Stimulated activated CD8-positive, alpha-beta memory T cell treated with anti-CD3 and anti-CD28 coated beads, Interleukin-4, amount 100 ng/mL, for 4 hours (primary cell): ENCODE results near the gene TECPR2.

Experiments
- DNase-seq, 2 donors: peaks; one replicate each; pipeline ENCODE4 v3.0.0-alpha.2; 2020; ENCODE audit warnings: low read depth in 2 of 2, low spot score in 1 of 2

The TECPR2 gene

DNA sequence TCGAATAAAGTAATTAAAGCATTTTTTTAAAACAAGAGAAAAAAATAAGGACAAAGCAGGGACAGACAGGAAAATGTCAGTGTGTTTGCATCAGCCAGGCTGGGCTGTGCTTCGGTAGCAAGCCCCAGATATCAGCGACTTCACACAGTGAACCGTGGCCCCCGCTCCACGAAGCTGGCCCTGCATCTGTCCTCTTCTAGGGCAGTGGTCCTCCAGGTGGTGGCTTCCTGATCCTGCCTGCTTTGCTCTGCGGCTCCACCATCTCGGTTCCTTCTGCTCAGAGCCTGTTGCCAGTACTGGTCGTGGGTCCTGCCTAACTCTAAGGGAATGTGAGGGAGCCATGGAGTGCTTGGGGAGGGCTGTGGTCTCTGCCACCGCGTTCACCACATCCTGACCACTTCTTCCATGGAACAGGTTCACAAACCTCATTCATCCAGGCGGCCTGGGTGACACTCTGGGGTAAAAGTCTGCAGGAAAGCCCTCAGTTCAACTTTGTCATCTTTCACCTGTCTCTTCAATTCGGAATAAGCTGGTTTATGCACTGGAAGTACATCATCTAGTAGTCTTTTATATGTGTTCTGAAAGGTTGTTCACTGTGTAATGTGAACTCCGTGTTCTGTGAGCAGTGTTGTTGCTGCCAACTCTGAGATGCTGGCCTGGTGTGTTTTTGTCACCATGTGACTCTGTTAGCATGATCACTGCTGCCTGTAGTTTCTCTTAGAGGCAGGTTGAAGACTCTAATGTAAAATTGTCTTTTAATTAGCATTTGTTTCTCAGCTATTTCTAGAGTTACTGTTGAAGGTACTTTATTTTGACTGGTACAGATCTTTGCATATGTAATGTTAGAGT, 99.0 kb downstream of the TECPR2 start:
- no peak for DNase-seq

DNA sequence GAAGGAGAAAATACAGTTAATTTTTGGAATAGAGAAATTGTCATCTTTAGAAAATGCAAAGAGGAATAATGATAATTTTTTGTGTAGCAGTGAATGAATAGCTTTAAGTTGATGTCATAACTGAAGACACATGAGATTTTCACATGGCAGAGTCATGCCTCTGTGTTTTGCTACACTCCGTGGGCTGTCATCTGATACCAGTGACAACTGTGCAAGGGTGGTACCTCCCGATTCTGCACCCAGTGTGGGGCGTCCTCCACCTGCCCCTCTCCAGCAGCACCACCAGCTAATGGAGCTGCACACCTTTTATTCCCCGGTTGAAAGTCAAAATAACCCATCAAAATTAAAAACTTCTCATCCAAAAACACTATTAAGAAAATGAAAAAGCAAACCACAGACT, 99.7 kb downstream of the TECPR2 start:
- no peak for DNase-seq

DNA sequence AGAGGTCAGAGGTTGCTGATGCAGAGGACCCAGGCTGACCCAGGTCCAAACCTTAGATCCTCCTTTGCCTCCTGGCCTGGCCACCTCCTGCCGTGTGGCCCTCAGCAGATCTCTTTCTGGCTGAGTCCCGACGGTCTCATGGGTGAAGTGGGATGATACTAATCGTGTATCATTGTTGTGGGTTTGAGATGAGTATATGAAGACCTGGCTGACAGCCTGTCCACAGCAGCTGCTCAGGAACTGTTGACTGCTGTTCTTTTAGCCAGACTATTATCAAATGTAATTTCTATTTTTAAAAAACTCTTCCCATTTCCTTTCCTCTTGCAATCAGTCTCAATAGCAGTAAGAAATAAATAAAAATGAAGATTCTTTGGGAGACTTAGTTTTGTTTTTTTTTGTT, 101.3 kb downstream of the TECPR2 start:
- no peak for DNase-seq

DNA sequence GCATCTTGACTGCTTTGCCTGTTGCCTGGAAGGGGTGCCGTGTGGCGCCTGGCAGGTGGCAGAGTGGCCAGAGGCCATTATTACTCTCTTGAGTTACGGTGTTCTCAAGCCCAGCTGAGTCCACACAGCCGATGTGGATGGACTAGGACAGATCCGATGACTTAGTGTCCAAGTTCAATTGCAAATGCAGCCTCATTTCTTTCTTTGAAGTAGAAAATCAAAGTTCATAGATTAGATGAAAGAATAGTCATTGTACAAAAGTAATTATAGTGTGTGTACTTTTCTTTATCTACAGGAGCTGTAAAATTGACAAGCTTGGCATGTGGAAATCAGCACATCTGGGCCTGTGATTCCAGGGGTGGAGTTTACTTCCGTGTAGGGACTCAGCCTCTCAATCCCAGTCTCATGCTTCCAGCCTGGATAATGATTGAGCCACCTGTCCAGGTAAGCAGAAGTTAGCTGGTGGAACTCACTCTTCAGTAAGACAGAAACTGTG, 102.2 kb downstream of the TECPR2 start:
- no peak for DNase-seq

DNA sequence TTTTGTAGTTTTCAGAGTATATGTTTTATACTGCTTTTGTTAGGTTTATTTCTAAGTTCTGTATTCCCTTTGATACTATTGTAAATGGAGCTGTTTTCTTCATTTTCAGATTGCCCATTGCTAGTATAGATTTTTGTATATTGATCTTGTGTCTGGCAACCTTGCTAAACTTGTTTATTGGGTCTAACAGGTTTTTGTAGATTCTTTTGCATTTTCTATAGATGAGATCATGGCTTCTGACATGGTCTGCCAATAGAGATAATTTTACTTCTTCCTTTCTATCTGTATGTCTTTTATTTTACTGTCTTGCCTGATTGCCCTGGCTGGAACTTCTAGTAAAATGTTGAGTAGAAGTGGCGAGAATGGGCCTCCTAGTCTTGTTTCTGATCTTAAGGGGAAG, 106.5 kb downstream of the TECPR2 start:
- no peak for DNase-seq

DNA sequence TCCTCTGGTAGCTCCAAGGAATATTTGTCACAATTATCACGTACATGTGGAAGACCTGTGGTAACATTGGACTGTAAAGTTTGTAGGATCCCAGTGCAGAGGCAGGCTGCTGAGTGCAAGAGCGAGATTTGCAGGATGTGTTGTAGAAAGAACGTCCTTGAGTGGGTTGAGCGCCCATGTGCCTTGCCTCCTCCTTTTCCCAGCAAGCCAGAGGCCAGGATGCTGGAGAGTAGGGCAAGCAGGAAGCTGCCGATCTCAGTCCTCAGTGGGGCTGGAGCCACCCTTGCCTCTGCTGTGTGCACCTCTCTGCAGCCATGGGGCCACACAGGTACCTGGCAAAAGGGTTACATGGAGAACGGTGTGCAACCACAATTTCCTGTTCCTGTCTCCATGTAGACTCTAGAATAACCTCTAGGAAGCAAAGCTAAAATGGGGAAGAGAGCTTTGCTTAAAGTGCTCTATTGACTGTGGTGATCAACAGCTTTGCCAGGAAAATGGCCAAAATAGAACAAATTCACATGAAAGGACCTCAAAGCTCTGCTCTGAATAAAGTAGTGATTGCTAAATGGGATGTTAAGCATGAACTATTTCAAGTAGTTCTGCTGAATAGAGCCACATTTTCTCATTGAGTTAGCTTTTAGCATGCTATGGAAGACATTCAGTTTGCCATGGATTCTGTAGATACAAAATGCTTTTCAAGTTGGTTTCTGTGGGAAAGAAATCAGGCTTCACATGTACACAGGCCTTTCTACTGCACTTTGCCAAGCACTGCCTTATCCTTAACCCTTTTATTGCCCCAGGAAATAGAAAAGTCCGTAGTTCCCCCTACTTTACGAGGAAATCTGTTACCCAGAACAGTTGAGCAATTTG, 109.4 kb downstream of the TECPR2 start:
- no peak for DNase-seq

DNA sequence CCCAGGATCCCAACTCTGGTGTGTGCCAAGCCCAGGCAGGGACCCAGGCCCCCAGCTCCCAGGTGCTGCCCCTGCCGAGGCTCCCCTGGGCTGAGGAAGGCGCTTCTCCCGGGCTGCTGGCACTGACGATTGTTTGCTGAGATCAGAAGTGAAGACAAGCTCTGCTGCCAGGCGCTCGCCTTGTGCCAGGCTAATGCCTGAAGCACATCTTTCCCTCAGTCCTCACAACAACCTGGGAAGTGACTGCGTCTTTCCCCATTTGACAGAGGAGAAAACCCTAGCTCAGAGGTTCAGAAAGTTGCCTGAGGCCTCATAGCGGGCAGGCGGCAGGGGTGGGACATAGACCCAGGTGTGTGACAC, 110.0 kb downstream of the TECPR2 start:
- DNase-seq, result no peak

DNA sequence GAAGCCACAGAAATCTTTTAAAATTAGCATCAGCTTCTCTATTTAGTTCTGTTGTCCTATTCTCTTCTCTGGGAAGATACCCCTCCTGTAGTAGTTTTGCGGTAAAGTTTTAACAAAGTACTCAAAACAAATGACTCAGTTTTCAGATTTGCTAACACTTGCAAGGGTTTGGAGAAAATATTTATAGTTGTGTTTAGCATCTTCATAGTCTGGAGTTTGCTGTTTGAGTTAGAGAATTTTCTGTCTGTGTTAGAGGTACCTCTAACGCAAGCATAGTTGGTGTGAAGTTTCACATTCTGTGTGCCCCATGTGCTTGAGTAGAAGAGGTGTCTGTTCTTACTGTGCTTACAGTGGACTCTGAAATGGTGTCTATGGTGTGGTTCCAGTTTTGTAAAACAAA, 110.8 kb downstream of the TECPR2 start:
- DNase-seq, result no peak

DNA sequence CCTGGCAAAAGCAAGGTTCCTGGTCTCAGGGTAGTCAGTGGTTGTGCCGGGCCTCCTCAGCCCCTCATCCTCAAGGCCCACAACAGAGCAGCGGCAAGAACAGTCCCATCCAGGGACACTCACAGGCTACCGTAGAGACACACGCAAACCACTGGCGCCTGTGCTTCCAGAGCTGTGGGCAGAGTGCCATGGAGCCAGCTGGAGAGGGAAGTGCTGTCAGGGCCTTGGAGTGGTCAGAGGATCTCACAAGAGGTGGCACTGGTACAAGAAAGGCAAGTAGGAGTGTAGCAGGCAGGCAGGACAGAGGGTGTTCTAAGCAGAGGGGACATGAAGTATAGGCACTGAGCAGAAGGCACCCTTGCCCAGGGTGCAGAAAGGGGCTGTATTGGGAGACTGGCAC, 112.2 kb downstream of the TECPR2 start:
- DNase-seq, result no peak

DNA sequence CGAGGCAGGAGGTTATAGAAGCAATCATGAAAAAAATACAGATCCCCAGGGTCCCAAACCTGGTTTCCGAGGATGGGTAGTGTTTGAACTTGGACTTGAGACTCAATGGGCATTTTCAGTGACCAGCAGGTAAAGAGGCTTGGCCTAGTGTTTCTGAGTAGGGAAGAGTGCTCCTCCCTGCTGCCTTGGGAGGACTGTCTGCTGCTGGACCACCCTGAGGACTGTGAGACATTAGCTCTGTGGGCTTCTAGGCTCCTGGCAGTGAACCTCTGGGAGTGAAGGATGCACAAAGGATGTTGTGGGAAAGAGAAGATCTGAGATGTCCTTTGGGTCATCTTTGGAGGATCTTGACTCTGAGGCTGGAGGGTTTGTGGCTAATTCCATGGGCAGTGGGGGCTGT, 116.4 kb downstream of the TECPR2 start:
- DNase-seq, result no peak

DNA sequence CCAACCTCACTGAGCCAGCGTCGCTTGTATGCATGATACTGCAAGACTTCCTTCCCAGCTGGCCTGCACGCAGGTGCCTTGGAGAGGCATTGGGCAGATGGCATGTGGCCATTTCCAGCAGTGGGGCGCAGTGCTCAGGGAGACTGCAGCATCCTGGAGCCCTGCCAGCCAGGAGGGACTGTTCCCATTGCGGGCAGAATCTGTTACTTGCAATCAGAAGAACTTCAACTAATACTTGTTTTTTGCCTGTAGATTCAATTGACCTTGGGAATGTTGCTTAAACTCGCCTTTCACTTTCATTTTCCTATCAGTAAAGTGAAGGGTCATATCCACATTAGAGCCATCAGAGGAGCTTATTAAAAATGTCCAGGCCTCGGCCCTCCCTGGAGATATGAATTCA, 117.0 kb downstream of the TECPR2 start:
- DNase-seq, result no peak

DNA sequence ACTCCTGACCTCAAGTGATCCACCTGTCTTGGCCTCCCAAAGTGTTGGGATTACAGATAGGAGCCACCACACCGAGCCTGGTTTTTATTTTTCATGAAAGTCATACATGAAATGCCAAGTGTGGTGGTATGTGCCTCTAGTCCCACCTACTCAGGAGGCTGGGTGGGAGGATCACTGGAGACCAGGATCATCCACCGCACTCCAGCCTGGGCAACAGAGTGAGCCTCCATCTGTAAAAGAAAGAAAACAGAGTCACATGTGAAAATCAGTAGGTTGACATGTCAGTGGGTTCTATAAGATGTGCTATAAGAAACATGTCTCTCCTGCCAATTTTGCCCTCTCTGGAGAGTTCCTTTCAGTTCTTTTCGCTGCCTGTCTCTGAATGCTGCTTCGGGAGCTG, 118.6 kb downstream of the TECPR2 start:
- no peak for DNase-seq

DNA sequence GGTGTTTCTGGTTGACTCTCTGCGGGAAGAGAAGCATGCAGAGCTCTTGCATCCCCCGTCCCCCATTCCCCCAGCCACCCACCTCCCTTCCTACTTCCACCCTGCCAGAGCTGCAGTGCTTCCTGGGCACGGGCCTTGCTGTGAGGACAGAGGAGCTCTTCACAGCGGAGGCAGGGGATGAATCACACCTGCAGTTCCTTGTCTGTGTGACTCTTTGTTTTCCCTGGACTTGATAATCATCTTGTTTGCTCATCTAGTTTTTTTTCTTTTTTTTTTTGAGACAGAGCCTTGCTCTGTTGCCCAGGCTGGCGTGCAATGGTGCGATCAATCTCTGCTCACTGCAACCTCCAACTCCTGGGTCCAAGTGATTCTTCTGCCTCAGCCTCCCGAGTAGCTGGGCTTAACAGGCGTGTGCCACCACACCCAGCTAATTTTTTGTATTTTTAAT, 119.1 kb downstream of the TECPR2 start:
- no peak for DNase-seq

DNA sequence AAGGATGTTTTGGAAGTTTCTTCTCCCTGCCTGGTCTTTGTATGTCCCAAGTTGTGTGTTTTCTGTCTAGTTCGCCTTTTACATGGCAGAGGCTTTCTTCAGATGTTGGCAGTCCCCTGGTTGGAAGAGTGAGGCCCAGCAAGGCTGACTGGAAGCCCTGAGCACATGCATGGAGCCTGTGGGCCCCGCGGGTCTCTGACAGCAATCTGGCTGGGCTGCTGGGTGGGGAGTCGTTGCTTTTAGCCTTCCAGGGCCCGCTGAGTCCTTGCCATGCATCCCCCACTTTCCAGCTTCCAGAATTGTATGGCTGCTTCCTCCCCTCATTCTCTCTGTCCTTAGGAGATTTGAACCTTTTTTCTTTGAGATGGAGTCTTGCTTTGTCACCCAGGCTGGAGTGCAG, 121.6 kb downstream of the TECPR2 start:
- no peak for DNase-seq

DNA sequence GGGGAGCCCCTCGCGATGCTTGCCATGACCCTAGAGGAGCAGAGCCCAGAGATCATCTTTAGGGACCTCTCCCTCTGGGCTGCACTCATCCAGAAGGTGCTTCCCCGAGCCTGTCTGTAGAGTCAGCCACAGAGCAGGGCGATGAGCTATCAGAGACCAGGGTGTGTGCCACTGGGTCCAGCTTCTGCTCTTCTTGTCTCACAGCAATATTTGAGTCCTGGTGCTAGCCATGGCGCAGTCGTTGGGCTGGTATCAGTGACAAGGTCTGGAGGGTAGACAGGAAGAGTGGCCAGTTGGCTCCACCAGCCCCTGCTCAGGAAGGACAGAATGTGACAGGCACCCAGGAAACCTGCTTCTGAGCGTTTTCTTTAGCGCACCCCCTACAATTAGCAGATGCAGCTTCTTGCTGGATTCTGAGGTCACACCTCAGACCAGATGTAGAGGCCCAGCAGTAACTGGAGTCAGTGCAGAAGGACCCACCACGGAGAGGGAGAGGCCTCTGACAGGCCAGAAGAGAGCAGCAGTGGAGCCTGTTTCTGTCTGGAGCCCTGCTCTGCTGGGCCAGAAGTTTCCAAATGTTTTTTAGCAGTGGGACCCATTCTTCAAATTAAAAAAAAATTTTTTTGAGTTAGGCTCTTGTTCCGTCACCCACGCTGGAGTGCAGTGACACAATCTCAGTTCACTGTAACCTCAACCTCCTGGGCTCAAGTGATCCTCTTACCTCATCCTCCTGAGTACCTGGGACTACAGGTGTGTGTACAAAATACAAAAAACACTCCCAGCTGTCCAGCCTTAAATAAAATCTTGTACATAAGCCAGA, 123.2 kb downstream of the TECPR2 start:
- DNase-seq, result no peak

DNA sequence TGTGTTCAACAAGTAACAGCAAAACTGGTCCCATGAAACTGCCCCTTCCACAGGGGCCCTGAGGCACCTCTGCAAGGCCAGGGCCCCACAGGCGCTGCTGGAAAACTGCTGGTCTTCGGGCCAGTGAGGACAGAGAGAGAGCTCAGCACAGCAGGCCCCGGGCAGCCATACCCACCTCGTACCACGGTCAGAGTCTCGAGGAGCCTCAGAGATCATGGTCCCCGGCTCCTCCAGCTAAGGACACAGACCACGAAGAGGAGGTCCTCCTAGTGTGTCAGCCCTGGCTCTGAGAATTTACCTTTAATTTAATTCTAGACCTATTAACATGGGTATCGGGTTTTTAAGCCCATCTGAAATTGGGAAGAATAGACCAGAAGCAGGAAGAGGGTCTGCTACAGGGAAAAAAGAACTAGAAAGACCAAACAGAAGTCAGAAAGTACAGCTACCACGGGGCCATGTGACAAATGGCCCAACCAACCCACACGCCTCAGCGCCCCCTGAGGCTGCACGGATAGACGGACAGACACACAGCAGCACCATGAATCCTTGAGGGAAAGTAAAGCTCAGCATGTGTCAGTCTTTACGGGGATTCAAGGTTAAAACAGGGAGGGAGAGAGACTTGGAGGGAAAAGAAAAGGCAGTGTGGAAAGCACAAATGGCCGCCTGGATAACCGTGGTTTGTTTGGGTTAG, 123.9 kb downstream of the TECPR2 start:
- DNase-seq, result no peak

DNA sequence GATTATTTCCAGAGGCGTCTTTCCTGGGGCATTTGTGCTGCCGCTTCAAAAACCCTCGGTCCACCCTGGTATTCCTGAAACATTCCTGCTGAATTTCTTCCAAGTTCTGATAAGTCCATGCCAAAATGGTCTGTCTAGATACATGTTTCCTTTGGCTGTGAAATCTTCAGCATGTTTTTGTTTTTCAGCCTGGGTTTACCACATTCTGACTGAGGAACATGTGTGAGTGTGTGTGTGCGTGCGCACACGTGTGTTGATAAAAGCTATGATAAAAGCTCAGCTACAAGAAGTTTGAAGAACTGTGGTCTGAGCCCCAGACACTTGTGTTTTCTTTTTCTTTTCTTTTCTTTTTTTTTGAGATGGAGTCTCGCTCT, 124.5 kb downstream of the TECPR2 start:
- no peak for DNase-seq

DNA sequence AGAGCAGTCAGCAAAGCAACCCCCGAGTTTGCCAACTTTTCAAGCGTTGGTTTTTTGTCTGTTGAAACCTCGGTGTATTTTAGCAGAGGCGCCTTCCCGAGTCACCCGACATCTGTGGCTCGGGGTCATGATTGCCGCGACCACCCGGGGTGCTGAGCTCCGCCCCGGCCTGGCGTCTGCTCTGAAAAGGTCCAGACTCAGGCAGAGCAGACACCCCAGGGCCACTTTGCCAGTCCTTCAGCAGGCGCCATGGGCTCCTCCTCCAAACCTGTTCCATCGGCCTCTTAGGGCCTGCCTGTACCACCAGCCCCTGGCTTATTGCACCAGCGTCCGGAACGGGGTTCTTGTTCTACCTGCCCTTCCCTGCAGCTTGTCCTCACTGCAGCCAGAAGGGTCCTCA, 127.7 kb downstream of the TECPR2 start:
- no peak for DNase-seq

DNA sequence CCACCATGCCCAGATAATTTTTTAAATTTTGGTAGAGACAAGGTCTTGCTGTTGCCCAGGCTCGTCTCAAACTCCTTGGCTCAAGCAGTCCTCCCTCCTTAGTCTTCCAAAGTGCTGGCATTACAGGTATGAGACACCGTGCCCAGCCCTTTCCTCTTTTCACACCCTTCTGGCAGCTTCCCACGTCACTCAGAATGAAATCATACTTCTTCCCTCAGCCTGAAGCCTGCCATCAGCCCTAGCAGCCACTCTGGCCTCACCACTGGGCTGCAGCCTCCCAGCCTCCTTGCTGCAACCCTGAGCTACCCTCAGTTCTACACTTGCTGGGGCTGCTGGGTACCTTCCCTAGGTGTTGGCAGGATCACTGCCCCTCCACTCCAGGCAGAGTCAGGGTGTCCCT, 128.6 kb downstream of the TECPR2 start:
- DNase-seq, result no peak

DNA sequence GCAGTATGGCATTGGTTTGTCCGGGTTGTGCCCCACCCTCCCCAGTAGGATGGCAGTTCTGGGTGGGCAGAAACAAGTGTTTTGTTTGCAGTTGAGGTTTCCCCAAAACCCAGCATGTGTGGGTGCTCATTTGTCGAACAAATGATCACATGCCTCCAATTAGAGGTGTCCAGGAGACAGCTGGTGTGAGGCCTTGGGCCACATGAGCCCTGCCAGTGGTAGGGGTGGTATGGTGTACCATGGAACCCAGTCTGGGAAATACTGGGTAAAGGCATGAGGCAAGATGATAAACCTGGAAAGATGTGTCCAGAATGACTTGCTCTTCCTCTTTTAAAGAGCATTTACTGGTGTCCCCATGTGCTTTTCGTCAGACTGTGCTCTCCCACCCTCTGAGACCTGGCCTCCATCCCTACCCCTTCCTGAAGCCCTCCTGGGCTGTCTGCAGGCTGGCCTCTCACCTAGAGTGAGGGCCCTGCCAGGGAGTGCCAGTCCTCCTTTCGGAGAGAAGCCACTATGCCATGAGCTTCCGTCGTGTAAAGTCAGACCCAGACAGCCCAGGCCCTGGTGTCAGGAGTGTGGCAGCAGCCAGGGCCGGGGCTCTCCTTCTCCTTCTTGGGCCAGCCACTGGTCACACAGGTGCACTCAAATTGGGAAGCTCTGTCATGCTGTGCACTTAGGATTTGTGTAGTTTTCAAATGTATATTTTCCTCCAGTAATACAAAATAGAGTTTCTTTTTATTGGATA, 129.2 kb downstream of the TECPR2 start:
- no peak for DNase-seq
